HG02981 (cell line): Measurements from ENCODE around the gene GNL1.
A peak's percentile ranks its signal among the peaks of the same experiment; 100 is the strongest.
"Not testable (repeated sequence)": the region's sequence is repeated elsewhere in the genome, so short reads cannot be mapped to it uniquely, and the experiment has no call there.

ENCODE experiments used
- ATAC-seq: cut with Tn5 transposase; IDR thresholded peaks from one replicate; pipeline ENCODE4 v1.9.1; 2021; ENCODE audit warnings: mild to moderate bottlenecking, moderate library complexity; ENCODE audit not compliant: unreplicated experiment

GNL1 gene

GRCh38 chr6:30556066-30556905 lies at the start of gene GNL1:
Gene GNL1 (minus strand): TSS chr6:30556489. CDS start chr6:30556203, 286 bp downstream.
- peak; percentile 75 for ATAC-seq

GRCh38 chr6:30603961-30604360 lies 47.7 kb upstream of the GNL1 start:
- ATAC-seq = no peak

GRCh38 chr6:30601815-30602641 lies 45.7 kb upstream of the GNL1 start:
- ATAC-seq = no peak

- no peak for ATAC-seq
These were observed 45.1 kb upstream of the GNL1 start for GRCh38 chr6:30601436-30601814.

GRCh38 chr6:30600451-30600961 lies 44.2 kb upstream of the GNL1 start:
- ATAC-seq = no peak

- no peak for ATAC-seq
These were observed 43.5 kb upstream of the GNL1 start for GRCh38 chr6:30599625-30600324.

GRCh38 chr6:30598912-30599624 lies 42.8 kb upstream of the GNL1 start:
- ATAC-seq = no peak

GRCh38 chr6:30597315-30598144 lies 41.2 kb upstream of the GNL1 start:
- not testable (repeated sequence) for ATAC-seq

- no peak for ATAC-seq
These were observed 36.0 kb upstream of the GNL1 start for GRCh38 chr6:30592287-30592686.

GRCh38 chr6:30591008-30591407 lies 34.7 kb upstream of the GNL1 start:
- ATAC-seq = no peak

GRCh38 chr6:30590509-30590908 lies 34.2 kb upstream of the GNL1 start:
- ATAC-seq = no peak

GRCh38 chr6:30589754-30590358 lies 33.6 kb upstream of the GNL1 start:
- ATAC-seq = no peak

GRCh38 chr6:30583921-30584320 lies 27.6 kb upstream of the GNL1 start:
- no peak for ATAC-seq

- no peak for ATAC-seq
These were observed 21.8 kb upstream of the GNL1 start for GRCh38 chr6:30578051-30578450.

GRCh38 chr6:30573113-30573512 lies 16.8 kb upstream of the GNL1 start:
- ATAC-seq = no peak

GRCh38 chr6:30572148-30572547 lies 15.9 kb upstream of the GNL1 start:
- no peak for ATAC-seq

GRCh38 chr6:30571762-30572082 lies 15.4 kb upstream of the GNL1 start:
- ATAC-seq = no peak

- peak; percentile 95 for ATAC-seq
These were observed 14.9 kb upstream of the GNL1 start, which contains the start of gene ABCF1 for GRCh38 chr6:30571075-30571761. Gene ABCF1 (plus strand): TSS chr6:30571442. CDS start chr6:30571488, 46 bp downstream.

GRCh38 chr6:30570740-30571074 lies 14.4 kb upstream of the GNL1 start:
- peak; percentile 12 for ATAC-seq
